T1000 (cell line): ENCODE data around the gene LRP5.

ENCODE experiments used
- DNase-seq: peaks from one replicate; lab custom pipeline; 2025; ENCODE audit warnings: mixed read lengths; lab: John Stamatoyannopoulos, UW

Gene LRP5

GRCh38 chr11:68309621-68310185, 2.7 kb upstream of the LRP5 start:
- DNase-seq, result no peak

DNA sequence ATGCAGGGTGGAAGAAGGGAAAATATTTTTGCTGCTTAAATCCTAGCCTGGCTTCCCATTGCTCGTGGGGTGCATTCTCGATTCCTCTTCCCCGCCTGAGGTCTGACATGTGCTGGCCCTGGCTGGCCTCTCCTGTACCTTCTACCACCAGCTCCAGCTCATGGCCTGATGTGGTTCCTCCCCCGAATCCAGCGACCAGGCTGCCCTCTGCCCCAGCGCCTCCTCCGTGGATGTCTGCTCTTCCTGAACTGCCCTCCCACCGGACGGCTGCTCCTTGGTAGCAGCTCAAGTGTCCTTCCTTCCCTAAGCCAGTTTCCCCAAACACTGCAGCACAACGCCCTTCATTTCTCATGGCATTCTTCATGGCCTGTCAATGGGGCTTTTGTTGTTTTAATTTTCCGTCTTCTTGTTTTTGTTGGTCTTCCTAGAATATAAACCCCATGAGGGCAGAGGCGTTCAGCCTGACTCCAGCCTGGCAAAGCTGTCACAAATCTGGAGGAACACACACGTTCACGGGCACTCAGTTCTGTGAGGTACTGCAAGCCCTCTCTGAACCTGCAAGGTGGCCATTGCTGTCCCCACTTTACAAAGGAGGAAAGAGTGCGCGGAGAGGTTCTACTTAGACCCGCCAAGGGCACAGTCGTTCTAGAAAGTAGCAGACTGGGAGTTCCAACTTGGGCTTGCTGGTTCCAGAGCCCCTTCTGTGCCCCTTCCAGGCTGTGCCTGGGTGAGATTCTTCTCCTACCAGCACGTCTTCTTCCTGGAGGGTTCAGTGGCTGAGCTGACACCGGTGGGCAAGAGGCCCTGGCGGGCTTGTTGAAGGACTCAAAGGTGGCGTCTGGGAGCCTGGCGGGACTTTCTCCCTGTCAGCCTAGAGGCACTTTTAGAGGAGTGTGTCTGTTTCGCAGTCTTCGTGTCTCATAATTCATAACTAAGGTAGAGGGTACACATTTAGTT, 953 bp upstream of the LRP5 start:
- DNase-seq, result no peak

DNA sequence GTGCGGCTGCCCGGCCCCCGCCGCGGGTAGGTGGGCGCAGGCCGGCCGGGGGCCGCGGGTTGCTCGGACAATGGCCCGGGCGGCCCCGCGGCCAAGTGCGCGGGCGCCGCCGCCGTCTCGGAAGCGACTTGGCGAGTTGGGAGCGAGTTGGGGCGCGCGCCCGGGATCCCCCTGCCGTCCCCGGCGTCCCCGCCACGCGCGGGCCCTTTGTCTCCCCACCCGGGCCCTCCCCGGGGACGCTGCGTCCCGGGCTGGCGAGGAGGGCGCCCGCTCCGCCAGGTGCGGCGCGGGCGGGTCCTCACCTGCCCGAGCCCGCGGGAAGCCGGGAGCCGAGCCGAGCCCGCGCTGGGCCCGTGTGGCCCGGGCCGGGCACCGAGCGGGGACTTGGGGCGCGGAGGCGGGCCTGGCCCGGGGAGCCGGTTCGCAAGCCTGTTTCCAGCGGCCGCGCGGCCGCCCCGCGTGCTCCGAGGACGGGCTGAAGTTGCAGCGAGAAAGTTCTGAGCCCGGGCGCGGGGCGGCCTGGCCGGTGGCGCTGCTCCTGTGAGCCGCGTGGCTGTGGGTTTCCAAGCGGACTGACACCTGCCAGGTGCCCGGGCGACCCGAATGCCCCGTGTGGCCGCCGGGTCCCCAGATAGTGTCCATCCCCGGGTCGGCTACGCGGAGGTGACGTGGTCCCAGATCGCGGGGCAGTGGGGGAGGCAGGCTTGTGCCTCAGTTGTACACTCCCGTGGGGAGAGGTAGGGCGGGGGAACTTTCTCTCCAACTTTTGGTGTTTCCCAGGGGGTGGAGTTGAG, 586 bp downstream of the LRP5 start:
- no peak for DNase-seq

GRCh38 chr11:68313574-68314202, 1.3 kb downstream of the LRP5 start:
- no peak for DNase-seq

GRCh38 chr11:68314203-68315170, 2.1 kb downstream of the LRP5 start:
- DNase-seq, result no peak

GRCh38 chr11:68315171-68315920, 3.0 kb downstream of the LRP5 start:
- DNase-seq, result no peak

DNA sequence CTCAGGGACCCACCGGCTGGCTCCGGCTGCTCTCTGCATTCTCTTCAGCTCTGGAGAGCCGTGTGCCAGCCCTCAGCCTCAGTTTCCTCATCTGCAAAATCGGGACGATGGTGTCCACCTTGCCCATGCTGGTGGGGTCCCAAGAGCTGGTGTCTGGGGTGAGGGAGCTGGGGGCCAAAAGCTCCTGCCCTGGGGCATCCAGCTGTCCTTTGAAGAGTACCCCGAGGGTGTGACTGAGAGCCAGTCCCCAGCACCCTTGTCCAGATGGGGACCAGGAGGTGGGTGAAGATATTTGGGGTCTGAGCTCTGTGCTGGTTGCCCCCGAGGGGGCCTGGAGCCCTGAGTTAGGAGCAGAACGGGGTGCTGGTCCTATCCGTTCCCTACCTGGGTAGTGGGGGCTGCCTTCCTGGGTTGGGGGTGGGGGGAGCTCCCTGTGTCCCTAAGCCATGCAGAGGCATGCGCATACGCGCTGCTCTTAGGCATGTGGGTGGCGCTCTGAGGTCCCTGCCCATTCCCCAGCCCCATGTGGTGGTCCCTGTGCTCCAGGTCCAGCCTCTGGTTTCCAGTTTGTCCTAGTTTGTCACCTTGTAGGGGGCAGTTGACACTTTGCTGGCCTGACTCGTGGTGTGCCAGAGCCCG, 4.9 kb downstream of the LRP5 start:
- no peak for DNase-seq

GRCh38 chr11:68321293-68322051, 9.1 kb downstream of the LRP5 start:
- DNase-seq, result no peak

- no peak for DNase-seq
Observed at GRCh38 chr11:68322052-68322430, 9.7 kb downstream of the LRP5 start.

- DNase-seq, result no peak
Observed at GRCh38 chr11:68324241-68324640, 11.8 kb downstream of the LRP5 start.

- no peak for DNase-seq
Observed at GRCh38 chr11:68324695-68325094, 12.3 kb downstream of the LRP5 start.

- DNase-seq, result no peak
Observed at GRCh38 chr11:68325183-68325906, 13.0 kb downstream of the LRP5 start.

- DNase-seq, result no peak
Observed at GRCh38 chr11:68325907-68326220, 13.5 kb downstream of the LRP5 start.

DNA sequence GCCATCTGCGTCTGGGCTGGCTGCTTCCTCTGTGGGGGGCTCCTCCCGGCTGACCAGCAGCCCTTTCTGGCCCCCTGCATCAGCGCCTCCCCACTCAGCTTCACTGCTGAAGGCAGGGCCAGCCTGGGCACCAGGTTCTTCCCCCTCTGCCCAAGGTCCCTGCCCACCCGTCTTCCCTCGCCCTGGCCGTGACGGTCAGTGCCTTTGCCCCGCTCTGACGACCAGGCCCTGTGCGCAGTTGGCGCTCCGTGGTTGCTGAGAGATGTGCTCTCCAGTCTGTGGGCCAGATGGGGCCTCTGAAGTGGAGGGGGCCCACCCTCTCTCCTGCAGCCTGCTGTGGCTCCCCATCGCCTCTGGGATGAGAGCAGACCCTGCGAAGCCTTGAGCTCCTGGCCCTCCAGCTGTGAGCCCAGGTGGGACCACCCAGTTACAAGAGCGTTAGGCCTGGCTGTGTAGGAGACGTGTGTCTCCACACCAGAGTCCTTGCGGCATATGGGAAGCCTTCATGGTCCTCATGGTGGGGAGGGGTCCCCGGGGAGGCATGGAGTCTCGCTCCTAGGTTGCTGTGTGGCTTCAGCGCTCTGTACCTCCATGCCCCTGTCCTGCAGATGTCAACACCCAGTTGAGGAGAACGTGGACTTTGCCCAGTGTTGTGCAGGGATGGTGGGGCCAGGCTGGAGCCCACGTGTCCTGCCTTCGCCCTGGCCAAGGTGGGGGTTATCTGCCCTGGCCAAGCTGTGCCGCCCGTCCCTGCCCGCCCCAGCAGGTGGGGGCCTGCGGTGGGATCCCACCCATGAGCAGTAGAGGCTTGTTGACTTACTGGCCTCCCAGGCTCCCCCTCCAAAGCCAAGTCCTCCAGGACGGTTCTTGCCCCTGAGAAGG, 14.2 kb downstream of the LRP5 start:
- no peak for DNase-seq

DNA sequence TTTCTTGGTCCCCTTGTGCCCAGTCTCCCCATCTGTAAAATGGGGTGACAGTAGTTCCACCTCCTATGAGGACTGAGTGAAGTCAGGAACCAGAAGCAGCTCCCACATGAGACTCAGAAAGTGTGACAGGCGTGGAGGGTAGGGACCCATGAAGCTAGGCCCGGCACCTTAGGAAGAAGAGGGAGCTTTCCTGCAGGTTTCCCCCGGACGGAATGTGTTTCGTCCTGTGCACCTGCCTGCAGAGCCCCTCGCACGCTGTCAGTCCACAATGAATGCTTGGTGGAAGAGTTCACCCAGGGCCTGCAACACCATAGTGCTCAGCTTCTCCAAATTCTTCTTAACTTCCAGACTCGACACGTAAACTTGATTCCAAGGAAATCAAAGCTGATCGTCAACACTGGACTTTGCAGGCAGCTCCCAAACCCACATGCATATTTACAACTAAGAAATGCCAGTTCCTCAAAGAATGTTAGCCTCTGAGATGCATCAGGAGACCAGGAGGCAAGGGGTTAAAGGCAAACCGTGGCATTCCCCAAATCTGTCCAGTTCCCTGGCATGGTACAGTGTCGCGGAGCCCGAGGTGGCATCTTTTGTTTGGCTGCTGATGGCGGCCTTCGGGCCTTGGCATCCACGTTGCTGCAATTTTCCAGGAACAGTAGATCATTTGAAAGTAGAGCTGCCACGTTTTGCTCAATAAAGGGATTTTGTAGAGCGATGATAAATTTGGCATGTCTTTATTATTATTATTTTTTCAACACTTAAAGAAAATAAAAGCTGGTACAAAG, 15.4 kb downstream of the LRP5 start:
- DNase-seq, result no peak

- no peak for DNase-seq
Observed at GRCh38 chr11:68328374-68329091, 16.1 kb downstream of the LRP5 start.
